WTC11 (cell line): ENCODE data around the gene F10. TPM values are rescaled to one million over a fixed set of nuclear protein-coding genes. Genes with fewer than 3 reads are reported as not detected.

ENCODE experiments used
- ATAC-seq: fragments of 200-7000 bp; cut with Tn5 transposase; 2 replicates; pipeline ENCODE4 v1.10.0; 2021; ENCODE audit warnings: mild to moderate bottlenecking, moderate library complexity
- CTCF ChIA-PET: fragments of 300-600 bp; sonication (Branson Sonifier 250); formaldehyde crosslinking; loops from one replicate; lab custom pipeline; 2021; ENCODE audit warnings: antibody characterized with exemption; lab: Charles Lee
- POLR2A ChIA-PET: fragments of 350-600 bp; sonication (Branson Sonifier 250); formaldehyde crosslinking; loops from one replicate; lab custom pipeline; 2021; ENCODE audit warnings: antibody characterized with exemption; lab: Charles Lee
- DNase-seq: peaks from one replicate; pipeline ENCODE4 v3.0.0; 2021; ENCODE audit warnings: low spot score
- H3K27ac Mint-ChIP-seq: 2 replicates; pipeline ENCODE4 v1.8.0; 2021; ENCODE audit warnings: mixed read lengths
- H3K27me3 Mint-ChIP-seq: 2 replicates; pipeline ENCODE4 v1.8.0; 2021; ENCODE audit warnings: low read depth, mild to moderate bottlenecking, moderate library complexity, mixed read lengths
- H3K36me3 Mint-ChIP-seq: 2 replicates; pipeline ENCODE4 v1.8.0; 2021; ENCODE audit warnings: mixed read lengths
- H3K4me1 Mint-ChIP-seq: 2 replicates; pipeline ENCODE4 v1.8.0; 2022; ENCODE audit warnings: mixed read lengths
- H3K4me3 Mint-ChIP-seq: 2 replicates; pipeline ENCODE4 v1.8.0; 2021; ENCODE audit warnings: mild to moderate bottlenecking, moderate library complexity, mixed read lengths
- H3K9me3 Mint-ChIP-seq: 2 replicates; pipeline ENCODE4 v1.8.0; 2021; ENCODE audit warnings: mixed read lengths
- CREB1 ChIP-seq: sonication (generic); formaldehyde crosslinking; IDR thresholded peaks from 2 replicates; pipeline ENCODE4 v1.8.0; 2023; ENCODE audit warnings: mild to moderate bottlenecking, missing genetic modification reagents
- E2F5 ChIP-seq: sonication (generic); formaldehyde crosslinking; IDR thresholded peaks from 2 replicates; pipeline ENCODE4 v1.8.1; 2022; ENCODE audit warnings: mild to moderate bottlenecking, moderate library complexity, missing genetic modification reagents
- ESRRA ChIP-seq: sonication (generic); formaldehyde crosslinking; IDR thresholded peaks from 2 replicates; pipeline ENCODE4 v1.8.1; 2022; ENCODE audit warnings: mild to moderate bottlenecking, missing genetic modification reagents, borderline replicate concordance
- GABPB1 ChIP-seq: sonication (generic); formaldehyde crosslinking; IDR thresholded peaks from 2 replicates; pipeline ENCODE4 v1.8.1; 2023; ENCODE audit warnings: mild to moderate bottlenecking, missing genetic modification reagents
- GRHL2 ChIP-seq: fragments of 250-450 bp; sonication (Bioruptor Pico); IDR thresholded peaks from 2 replicates; pipeline ENCODE4 v1.8.0; 2022; ENCODE audit warnings: mild to moderate bottlenecking, moderate library complexity; ENCODE audit not compliant: insufficient replicate concordance, severe bottlenecking
- IRF2 ChIP-seq: sonication (generic); formaldehyde crosslinking; IDR thresholded peaks from 2 replicates; pipeline ENCODE4 v1.8.0; 2022; ENCODE audit warnings: low read depth, missing genetic modification reagents, borderline replicate concordance
- JUN ChIP-seq: sonication (generic); formaldehyde crosslinking; IDR thresholded peaks from 2 replicates; pipeline ENCODE4 v1.8.0; 2023; ENCODE audit warnings: mild to moderate bottlenecking, missing genetic modification reagents
- NR1H2 ChIP-seq: sonication (generic); formaldehyde crosslinking; IDR thresholded peaks from 2 replicates; pipeline ENCODE4 v1.9.0; 2021; ENCODE audit warnings: mild to moderate bottlenecking, moderate library complexity, missing genetic modification reagents
- PREB ChIP-seq: sonication (generic); formaldehyde crosslinking; IDR thresholded peaks from 2 replicates; pipeline ENCODE4 v1.8.1; 2022; ENCODE audit warnings: mild to moderate bottlenecking, missing genetic modification reagents, moderate library complexity, borderline replicate concordance
- RORB ChIP-seq: fragments of 250-450 bp; sonication (Bioruptor Pico); IDR thresholded peaks from 2 replicates; pipeline ENCODE4 v1.9.0; 2021; ENCODE audit warnings: mild to moderate bottlenecking
- SOX15 ChIP-seq: fragments of 250-450 bp; sonication (Bioruptor Pico); IDR thresholded peaks from 2 replicates; pipeline ENCODE4 v1.9.0; 2021; ENCODE audit warnings: mild to moderate bottlenecking
- ZNF317 ChIP-seq: sonication (generic); formaldehyde crosslinking; IDR thresholded peaks from 2 replicates; pipeline ENCODE4 v1.8.1; 2023; ENCODE audit warnings: low read depth, mild to moderate bottlenecking, moderate library complexity, missing genetic modification reagents, borderline replicate concordance
- ZNF416 ChIP-seq: fragments of 250-450 bp; sonication (Bioruptor Pico); IDR thresholded peaks from 2 replicates; pipeline ENCODE4 v1.9.0; 2021; ENCODE audit warnings: mild to moderate bottlenecking, inconsistent platforms
- ZNF423 ChIP-seq: fragments of 250-450 bp; sonication (Bioruptor Pico); IDR thresholded peaks from 2 replicates; pipeline ENCODE4 v2.1.2; 2022; ENCODE audit warnings: mild to moderate bottlenecking, moderate library complexity
- ZNF532 ChIP-seq: fragments of 250-450 bp; sonication (Bioruptor Pico); IDR thresholded peaks from 2 replicates; pipeline ENCODE4 v1.9.0; 2021; ENCODE audit warnings: mild to moderate bottlenecking, borderline replicate concordance
- total RNA-seq: library from RNA; stranded (reverse); gene quantifications from 3 replicates; pipeline ENCODE4 v1.2.3, GENCODE V29; 2021
- TF ChIP-seq, protein P1 (sequence below): fragments of 250-450 bp; sonication (Bioruptor Pico); IDR thresholded peaks from 2 replicates; pipeline ENCODE4 v1.9.0; 2021; ENCODE audit warnings: moderate library complexity, mild to moderate bottlenecking, inconsistent platforms, borderline replicate concordance
- TF ChIP-seq, protein P2 (sequence below): sonication (generic); formaldehyde crosslinking; IDR thresholded peaks from 2 replicates; pipeline ENCODE4 v1.8.1; 2023; ENCODE audit warnings: mild to moderate bottlenecking, missing genetic modification reagents
- TF ChIP-seq, protein P3 (sequence below): sonication (generic); formaldehyde crosslinking; IDR thresholded peaks from 2 replicates; pipeline ENCODE4 v1.8.0; 2023; ENCODE audit warnings: mild to moderate bottlenecking, missing genetic modification reagents

The F10 gene
- total RNA-seq, 1 experiment from 2014 or later = 0.87 TPM

GRCh38 chr13:113170511-113170910, 47.9 kb downstream of the F10 start:
- POLR2A ChIA-PET = no interaction called here
- TF ChIP-seq GRHL2 (no peak), ZNF532 (CRISPR knock-in tag) (no peak), ESRRA (no peak), CREB1 (CRISPR knock-in tag) (no peak), ZNF423 (CRISPR knock-in tag) (no peak), GABPB1 (CRISPR knock-in tag) (no peak), E2F5 (no peak), RORB (CRISPR knock-in tag) (no peak), PREB (CRISPR knock-in tag) (no peak), SOX15 (CRISPR knock-in tag) (no peak), IRF2 (CRISPR knock-in tag) (no peak), ZNF317 (CRISPR knock-in tag) (no peak), ZNF416 (CRISPR knock-in tag) (no peak), NR1H2 (CRISPR knock-in tag) (no peak), JUN (CRISPR knock-in tag) (no peak)
- TF ChIP-seq, protein P1, sequence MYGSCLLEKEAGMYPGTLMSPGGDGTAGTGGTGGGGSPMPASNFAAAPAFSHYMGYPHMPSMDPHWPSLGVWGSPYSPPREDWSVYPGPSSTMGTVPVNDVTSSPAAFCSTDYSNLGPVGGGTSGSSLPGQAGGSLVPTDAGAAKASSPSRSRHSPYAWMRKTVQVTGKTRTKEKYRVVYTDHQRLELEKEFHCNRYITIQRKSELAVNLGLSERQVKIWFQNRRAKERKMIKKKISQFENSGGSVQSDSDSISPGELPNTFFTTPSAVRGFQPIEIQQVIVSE (CRISPR knock-in tag) = no peak
- TF ChIP-seq, protein P2, sequence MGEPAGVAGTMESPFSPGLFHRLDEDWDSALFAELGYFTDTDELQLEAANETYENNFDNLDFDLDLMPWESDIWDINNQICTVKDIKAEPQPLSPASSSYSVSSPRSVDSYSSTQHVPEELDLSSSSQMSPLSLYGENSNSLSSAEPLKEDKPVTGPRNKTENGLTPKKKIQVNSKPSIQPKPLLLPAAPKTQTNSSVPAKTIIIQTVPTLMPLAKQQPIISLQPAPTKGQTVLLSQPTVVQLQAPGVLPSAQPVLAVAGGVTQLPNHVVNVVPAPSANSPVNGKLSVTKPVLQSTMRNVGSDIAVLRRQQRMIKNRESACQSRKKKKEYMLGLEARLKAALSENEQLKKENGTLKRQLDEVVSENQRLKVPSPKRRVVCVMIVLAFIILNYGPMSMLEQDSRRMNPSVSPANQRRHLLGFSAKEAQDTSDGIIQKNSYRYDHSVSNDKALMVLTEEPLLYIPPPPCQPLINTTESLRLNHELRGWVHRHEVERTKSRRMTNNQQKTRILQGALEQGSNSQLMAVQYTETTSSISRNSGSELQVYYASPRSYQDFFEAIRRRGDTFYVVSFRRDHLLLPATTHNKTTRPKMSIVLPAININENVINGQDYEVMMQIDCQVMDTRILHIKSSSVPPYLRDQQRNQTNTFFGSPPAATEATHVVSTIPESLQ (CRISPR knock-in tag) = no peak
- TF ChIP-seq, protein P3, sequence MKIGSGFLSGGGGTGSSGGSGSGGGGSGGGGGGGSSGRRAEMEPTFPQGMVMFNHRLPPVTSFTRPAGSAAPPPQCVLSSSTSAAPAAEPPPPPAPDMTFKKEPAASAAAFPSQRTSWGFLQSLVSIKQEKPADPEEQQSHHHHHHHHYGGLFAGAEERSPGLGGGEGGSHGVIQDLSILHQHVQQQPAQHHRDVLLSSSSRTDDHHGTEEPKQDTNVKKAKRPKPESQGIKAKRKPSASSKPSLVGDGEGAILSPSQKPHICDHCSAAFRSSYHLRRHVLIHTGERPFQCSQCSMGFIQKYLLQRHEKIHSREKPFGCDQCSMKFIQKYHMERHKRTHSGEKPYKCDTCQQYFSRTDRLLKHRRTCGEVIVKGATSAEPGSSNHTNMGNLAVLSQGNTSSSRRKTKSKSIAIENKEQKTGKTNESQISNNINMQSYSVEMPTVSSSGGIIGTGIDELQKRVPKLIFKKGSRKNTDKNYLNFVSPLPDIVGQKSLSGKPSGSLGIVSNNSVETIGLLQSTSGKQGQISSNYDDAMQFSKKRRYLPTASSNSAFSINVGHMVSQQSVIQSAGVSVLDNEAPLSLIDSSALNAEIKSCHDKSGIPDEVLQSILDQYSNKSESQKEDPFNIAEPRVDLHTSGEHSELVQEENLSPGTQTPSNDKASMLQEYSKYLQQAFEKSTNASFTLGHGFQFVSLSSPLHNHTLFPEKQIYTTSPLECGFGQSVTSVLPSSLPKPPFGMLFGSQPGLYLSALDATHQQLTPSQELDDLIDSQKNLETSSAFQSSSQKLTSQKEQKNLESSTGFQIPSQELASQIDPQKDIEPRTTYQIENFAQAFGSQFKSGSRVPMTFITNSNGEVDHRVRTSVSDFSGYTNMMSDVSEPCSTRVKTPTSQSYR (CRISPR knock-in tag) = no peak
- no peak for ATAC-seq

More at GRCh38 chr13:113170511-113170910, 47.9 kb downstream of the F10 start:
- CTCF ChIA-PET = interaction anchor here (1.2 kb wide), 1 partner anchor 85 kb away, joined by 3 read pairs; no protein-coding TSS in a partner anchor
- H3K4me3 Mint-ChIP-seq = no peak overlapping the region
- no peaks in the 10 kb centered on the region for H3K9me3 Mint-ChIP-seq
- no peaks in the 10 kb centered on the region for H3K27me3 Mint-ChIP-seq
- peak overlapping the region; percentile 91; the same call in 1 of the 2 replicates for H3K27ac Mint-ChIP-seq
- H3K4me1 Mint-ChIP-seq = peaks cover 16% of the 10 kb centered on the region
- H3K36me3 Mint-ChIP-seq = peaks cover 29% of the 10 kb centered on the region
- DNase-seq = no peak
